AG04450 (cell line): ENCODE measurements around the gene DCUN1D3. TPM values are rescaled to one million over a fixed set of nuclear protein-coding genes. Genes with fewer than 3 reads are reported as not detected.

ENCODE experiments used
- CTCF ChIA-PET: fragments of 300-600, 350-600 bp; formaldehyde crosslinking; extraction: SDS; loops from one replicate; lab custom pipeline; 2022; ENCODE audit warnings: antibody characterized with exemption, inconsistent platforms; lab: Charles Lee
- POLR2A ChIA-PET: fragments of 350-600 bp; formaldehyde crosslinking; extraction: SDS; loops from one replicate; lab custom pipeline; 2021; ENCODE audit warnings: antibody characterized with exemption, inconsistent platforms; lab: Yijun Ruan, JAX
- DNase-seq: peaks from one replicate; pipeline ENCODE4 v3.0.0-alpha.2; 2011; ENCODE audit warnings: low read depth, low spot score
- H3K27ac ChIP-seq: one replicate; pipeline ENCODE4 v1.5.1; 2012; ENCODE audit warnings: low read depth, low read length, control low read depth
- H3K27me3 ChIP-seq: one replicate; pipeline ENCODE4 v1.6.0; 2012; ENCODE audit warnings: low read length; ENCODE audit not compliant: control insufficient read depth, insufficient read depth
- H3K4me3 ChIP-seq: 2 replicates; pipeline ENCODE4 v1.5.1; 2011; ENCODE audit warnings: mild to moderate bottlenecking, low read depth, low read length, control low read depth
- H3K9me3 ChIP-seq: 2 replicates; pipeline ENCODE4 v1.5.1; 2012; ENCODE audit warnings: low read length; ENCODE audit not compliant: control insufficient read depth, insufficient read depth
- CTCF ChIP-seq: IDR thresholded peaks from 2 replicates; pipeline ENCODE4 v1.5.1; 2011; ENCODE audit warnings: low read depth, low read length, control low read depth, inconsistent platforms
- polyA plus RNA-seq: library from polyadenylated mRNA; depleted of rRNA; stranded (reverse); fragments of >200 nt; gene quantifications from 2 replicates; pipeline ENCODE4 v1.2.3, GENCODE V29; 2011

Gene DCUN1D3
- polyA plus RNA-seq, 1 experiment, result 11.3 TPM

- Histone ChIP-seq H3K27ac (no peak overlapping the region), H3K27me3 (no peaks in the 10 kb centered on the region), H3K9me3 (no peaks in the 10 kb centered on the region), H3K4me3 (no peak overlapping the region; the same call in 1 of the 2 replicates)
- POLR2A ChIA-PET, result no interaction called here
- TF ChIP-seq CTCF, result no peak
- DNase-seq, result no peak
- CTCF ChIA-PET, result interaction anchor here (3.8 kb wide), 1 partner anchor 48 kb away, joined by 26 read pairs; no protein-coding TSS in a partner anchor
These were observed 2.8 kb downstream of the DCUN1D3 start for GRCh38 chr16:20897253-20897897.

- H3K9me3 ChIP-seq, result no peaks in the 10 kb centered on the region
- DNase-seq, result no peak
- POLR2A ChIA-PET, result no interaction called here
- H3K27me3 ChIP-seq, result no peaks in the 10 kb centered on the region
- no peak for TF ChIP-seq CTCF
- CTCF ChIA-PET, result no interaction called here
- H3K4me3 ChIP-seq, result no peak overlapping the region
- no peak overlapping the region for H3K27ac ChIP-seq
These were observed 5.8 kb downstream of the DCUN1D3 start for GRCh38 chr16:20894388-20894787.

- H3K27ac ChIP-seq, result no peak overlapping the region
- ChIA-PET CTCF (interaction anchor here (0.7 to 0.9 kb wide), 2 partner anchors 21 to 39 kb away, joined by 3 to 4 read pairs; no protein-coding TSS in a partner anchor), POLR2A (interaction anchor here (1.1 kb wide), 1 partner anchor 10 kb away, joined by 3 read pairs; the partner anchor contains the start of gene DCUN1D3)
- no peak overlapping the region for H3K4me3 ChIP-seq
- no peak for DNase-seq
- no peaks in the 10 kb centered on the region for H3K9me3 ChIP-seq
- no peaks in the 10 kb centered on the region for H3K27me3 ChIP-seq
- no peak for TF ChIP-seq CTCF
These were observed 10.4 kb downstream of the DCUN1D3 start for GRCh38 chr16:20889625-20890275.

GRCh38 chr16:20887207-20887606 is 13.0 kb downstream of the DCUN1D3 start:
- POLR2A ChIA-PET, result interaction anchor here (0.9 kb wide), 1 partner anchor 13 kb away, joined by 4 read pairs; the partner anchor contains the start of genes DCUN1D3 and LYRM1
- no peak overlapping the region for H3K4me3 ChIP-seq
- CTCF ChIA-PET, result no interaction called here
- no peak overlapping the region for H3K27ac ChIP-seq
- no peak for DNase-seq
- H3K9me3 ChIP-seq, result no peaks in the 10 kb centered on the region
- no peaks in the 10 kb centered on the region for H3K27me3 ChIP-seq
- no peak for TF ChIP-seq CTCF

GRCh38 chr16:20886320-20886719 is 13.8 kb downstream of the DCUN1D3 start:
- DNase-seq, result no peak
- Histone ChIP-seq H3K27me3 (no peaks in the 10 kb centered on the region), H3K4me3 (no peak overlapping the region), H3K27ac (no peak overlapping the region), H3K9me3 (no peaks in the 10 kb centered on the region)
- ChIA-PET CTCF (no interaction called here), POLR2A (interaction anchor here (0.9 kb wide), 1 partner anchor 14 kb away, joined by 4 read pairs; the partner anchor contains the start of genes DCUN1D3 and LYRM1)
- no peak for TF ChIP-seq CTCF
